Retina (tissue), 1 donor: ENCODE measurements around the gene PITPNM3.

ENCODE experiments used
- DNase-seq: peaks from one replicate; pipeline ENCODE4 v3.0.0-alpha.2; 2016

Gene PITPNM3

DNA sequence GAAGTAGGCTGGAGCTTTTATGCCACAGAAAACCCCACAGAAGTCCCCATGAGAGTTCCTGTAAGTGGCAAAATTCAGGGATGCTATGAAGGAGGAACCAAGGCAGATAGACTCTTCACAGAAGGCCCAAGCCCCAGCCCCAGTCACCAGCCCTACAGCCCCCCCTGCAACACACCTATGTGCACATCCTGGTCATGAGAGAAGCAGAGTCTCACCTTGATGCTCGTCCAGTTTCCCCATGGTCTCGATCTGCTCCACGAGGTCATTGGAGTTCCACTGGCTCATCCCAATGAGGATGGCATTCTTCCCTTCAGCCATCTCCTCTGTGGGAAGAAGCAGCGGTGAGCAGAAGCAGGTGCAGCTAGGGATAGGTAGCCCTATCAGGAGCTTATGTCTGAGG is 31.2 kb downstream of the PITPNM3 start:
- no peak for DNase-seq

DNA sequence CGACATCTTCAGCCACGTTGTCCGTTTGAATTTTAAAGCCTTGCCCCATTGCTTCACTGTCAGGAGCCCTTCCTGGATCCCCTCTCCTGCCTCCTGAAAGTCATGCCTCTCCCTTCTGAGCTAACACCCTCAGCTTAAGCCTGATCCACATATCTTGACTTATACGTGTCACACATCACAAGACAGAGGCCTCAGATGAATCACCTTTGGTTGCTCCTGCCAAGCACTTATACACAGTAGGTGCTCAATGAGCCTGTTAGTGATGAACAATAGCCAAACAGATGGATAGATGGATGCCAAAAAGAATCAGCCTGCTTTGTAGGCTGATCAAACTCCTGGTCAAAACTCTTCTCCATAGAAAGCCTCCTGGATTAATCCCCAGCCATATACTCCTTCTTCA is 31.8 kb downstream of the PITPNM3 start:
- DNase-seq, result no peak

GRCh38 chr17:6523809-6524355 is 32.5 kb downstream of the PITPNM3 start:
- DNase-seq, result no peak

- DNase-seq, result no peak
These were observed 33.0 kb downstream of the PITPNM3 start for GRCh38 chr17:6523330-6523729.

DNA sequence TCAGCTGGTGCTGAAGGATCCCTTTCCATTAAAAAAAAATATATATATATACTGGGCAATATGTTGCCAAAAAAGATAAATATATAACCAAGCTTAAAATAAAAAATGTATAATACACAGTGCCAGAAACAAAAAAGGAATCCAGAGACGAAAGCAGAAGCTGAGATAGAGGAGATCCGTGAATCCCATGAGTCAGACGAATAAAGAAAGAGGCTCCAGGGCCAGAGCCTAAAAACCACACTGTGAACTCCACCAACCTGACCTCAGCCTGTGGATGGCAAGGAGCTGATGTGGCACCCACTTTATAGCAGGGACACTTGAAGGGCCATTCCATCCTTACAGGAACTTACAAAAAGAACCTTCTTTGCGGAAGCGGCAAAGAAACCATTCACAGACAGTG is 34.8 kb downstream of the PITPNM3 start:
- DNase-seq, result no peak

DNA sequence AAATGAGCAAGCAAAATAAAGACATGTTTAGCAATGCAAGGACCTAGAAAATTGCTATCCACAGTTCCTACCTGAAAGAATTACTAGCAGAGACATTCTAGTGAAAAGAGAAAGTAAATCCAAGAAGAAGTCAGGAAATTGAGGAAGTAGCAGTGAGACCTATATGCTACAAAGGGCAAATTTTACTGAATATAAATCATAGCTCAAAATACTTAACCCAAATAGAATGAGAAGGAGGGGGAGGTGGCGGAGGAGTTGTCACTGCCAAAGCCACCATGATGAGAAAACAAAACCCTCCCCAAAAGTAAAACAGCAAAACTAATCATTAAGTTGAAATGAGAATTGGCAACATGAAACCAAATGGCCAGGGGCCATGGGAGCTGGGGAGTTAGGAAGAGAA is 39.3 kb downstream of the PITPNM3 start:
- DNase-seq, result no peak

- no peak for DNase-seq
These were observed 42.0 kb downstream of the PITPNM3 start for GRCh38 chr17:6514371-6514770.

DNA sequence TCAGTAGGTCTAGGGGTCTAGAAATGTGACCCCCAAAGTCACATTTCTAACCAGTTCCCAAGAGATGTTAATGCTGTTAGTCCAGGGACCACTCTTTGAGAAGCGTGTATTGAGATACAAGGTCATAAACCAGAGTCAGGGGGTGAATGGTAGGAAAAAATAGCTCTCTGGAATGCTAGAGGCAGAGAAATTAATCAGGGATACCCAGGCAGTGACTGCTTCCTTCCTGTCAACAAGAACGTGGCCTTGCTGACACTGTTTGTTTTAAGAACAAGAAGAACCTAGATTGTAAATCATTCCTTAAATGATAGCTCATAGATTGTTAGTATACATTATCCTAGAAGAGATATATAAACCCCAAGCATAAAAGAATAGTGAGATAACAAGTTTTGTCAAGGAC is 43.8 kb downstream of the PITPNM3 start:
- DNase-seq, result no peak

DNA sequence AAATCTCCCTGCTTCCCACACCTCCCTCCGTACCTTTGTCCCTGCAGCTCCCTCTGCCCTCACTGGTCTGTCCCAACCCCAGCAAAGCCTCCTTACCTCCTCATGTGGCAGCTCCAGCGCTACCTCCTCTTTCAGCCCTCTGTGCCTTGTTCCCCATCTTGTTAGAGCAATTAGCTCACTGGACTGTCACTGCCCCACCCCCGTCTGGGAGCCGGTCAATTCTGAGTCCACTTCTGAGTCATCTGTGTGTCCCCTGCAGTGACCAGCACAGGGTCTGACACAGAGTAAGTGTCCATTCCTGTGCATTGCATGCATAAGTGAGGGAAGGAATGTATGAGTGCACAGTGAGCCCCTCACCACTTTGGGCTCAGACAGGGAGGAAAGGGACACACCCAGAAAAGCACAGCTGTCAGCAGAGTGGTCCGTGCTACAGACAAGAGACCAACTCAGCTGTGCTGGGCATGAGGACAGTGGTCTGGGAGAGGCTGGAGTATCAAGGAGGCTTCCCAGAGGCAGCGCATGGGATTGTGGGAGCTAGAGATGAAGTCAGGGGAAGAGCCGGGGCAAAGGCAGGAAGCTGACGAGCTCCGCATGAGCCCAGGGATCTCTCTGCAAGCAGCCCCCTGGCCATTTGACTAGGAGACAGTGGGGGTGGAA is 45.9 kb downstream of the PITPNM3 start:
- DNase-seq, result peak; percentile 33

- DNase-seq, result no peak
These were observed 46.4 kb downstream of the PITPNM3 start for GRCh38 chr17:6509921-6510320.

DNA sequence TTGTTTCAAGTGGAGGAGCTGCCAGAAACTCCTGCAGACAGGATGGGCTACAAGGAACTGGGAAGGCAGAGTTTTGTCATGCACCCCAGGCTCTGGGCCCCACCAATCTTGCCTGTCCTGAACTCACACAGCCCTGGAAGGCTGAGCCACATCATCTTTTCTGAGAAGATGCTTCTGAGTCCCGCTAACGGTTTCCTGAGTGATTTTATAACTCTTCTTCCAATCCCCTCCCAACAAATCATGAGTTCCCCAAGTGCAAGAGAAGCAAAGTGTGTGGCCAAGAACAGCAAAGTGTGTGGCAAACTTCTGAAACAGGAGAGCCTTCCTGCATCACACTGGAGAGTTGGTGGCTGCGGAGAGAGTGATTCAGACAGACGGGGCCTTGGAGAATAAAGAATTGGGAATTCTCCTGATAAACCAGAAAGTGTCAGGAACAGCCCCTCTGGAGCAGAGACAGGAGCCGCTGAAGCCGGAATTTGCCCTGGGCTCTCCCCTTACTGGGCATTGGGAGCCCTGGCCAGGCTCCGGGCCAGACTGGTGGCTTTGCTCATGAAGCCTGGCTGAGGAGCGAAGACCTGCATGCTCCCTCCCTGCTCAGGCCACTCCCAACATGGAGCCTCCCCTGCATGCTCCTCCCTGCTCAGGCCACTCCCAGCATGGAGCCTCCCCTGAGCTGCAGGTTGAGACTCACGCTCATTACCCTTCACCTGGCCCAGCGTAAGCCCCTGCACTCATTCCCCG is 47.2 kb downstream of the PITPNM3 start:
- no peak for DNase-seq

GRCh38 chr17:6508519-6509030 is 47.8 kb downstream of the PITPNM3 start:
- peak; percentile 45 for DNase-seq

GRCh38 chr17:6508016-6508415 is 48.3 kb downstream of the PITPNM3 start:
- DNase-seq, result no peak

GRCh38 chr17:6507535-6507934 is 48.8 kb downstream of the PITPNM3 start:
- no peak for DNase-seq

GRCh38 chr17:6506679-6507231 is 49.6 kb downstream of the PITPNM3 start:
- DNase-seq, result no peak

- DNase-seq, result no peak
These were observed 50.8 kb downstream of the PITPNM3 start for GRCh38 chr17:6505425-6506142.

GRCh38 chr17:6503641-6504195 is 52.6 kb downstream of the PITPNM3 start:
- no peak for DNase-seq

DNA sequence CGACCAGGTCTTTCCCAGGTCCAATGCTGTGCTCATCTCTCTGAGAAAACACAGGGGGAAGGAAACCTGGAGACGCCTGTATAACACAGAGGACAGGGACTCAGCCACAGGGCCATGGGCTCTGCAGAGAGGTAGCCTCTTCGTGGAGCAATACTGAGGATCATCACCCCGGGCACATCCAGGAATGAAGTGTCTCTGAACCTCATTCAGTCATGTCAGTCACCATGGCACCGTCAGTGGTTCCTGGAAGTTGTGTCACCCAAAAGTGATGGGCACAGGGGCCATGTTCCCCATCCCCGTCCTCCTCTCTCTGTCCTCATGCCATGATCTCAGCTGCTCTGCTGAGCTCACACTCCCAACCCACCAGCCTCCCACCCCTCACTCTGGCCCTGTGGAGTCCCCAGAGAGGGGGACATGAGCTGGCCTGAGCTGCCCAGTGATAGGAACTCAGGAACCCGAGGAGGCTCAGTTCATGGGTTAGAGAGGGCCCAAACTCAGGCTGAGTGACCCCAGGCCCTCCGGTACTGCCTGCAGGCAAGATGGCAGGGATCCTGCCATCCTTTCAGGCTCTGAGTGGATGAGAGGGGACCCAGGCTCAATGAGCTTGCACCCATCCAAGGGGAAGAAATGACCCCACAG is 53.4 kb downstream of the PITPNM3 start:
- no peak for DNase-seq

- no peak for DNase-seq
These were observed 54.2 kb downstream of the PITPNM3 start for GRCh38 chr17:6502142-6502541.

DNA sequence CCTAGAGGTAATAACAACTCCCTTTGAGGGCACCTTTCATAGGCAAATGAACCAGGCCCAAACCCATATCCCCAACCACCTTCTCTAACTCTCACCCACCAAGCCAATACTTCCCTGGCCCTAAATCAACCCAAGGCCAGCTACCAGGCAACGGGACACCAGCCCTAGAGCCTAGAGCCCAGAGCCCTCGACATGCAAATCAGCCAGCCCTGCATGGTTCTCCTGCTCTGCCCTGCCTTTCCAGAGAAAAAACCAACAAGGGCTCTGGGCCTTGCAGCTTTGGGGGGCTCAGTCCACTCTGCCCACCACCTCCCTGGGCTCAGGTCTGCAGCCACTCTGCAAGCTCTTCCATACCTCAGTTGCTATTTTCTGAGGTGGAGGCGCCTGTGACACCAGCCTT is 55.0 kb downstream of the PITPNM3 start:
- no peak for DNase-seq

DNA sequence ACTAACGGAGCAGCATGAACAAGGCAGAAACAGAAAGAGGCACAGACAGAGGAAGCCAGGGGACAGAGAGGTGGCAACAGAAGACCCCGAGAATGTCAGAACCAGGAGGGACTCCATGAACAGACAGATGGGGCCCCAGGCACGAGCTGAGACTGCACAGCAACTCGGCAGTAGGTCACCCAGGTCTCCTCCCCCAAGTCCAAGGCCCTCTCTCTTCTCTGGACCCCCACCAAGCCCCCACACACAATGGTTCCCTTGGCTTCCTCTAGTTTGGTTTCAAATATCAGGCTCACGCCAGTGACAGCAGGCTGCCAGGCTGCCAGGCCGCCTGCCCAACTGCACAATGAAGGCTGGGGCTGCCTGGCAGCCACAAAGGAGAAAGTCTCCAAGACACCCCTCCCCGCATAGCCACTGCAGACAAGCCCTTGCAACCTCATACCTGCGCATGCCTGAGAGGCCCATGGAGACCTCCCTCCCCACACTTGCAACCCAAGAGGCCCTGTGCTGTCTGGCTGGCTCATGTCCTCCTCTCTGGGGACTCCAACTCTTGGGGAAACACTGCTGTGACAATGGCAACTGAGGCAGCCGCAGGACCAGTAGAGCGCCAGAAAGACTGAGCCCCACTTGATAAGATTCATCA is 57.3 kb downstream of the PITPNM3 start:
- DNase-seq, result no peak

GRCh38 chr17:6498356-6498755 is 58.0 kb downstream of the PITPNM3 start:
- DNase-seq, result no peak
